ENCODE results near the gene DPP4. TPM values are rescaled to one million over a fixed set of nuclear protein-coding genes. Genes with fewer than 3 reads are reported as not detected.

Gene DPP4
- total and polyA plus RNA-seq, 2 experiments from 2014 or later = 0.09 TPM; not detected in 1

GRCh38 chr2:161994761-161995520 lies 79.1 kb downstream of the DPP4 start:
- no peak overlapping the region for H3K27ac ChIP-seq
- H3K4me3 ChIP-seq = no peak overlapping the region
- no peak for DNase-seq (ENCODE audit: low read depth in 1 of 2, low spot score in 1 of 2)
- TF ChIP-seq CTCF (IDR thresholded peaks at IDR 0.05; ENCODE audit: low read depth, low read length) = no peak
- H3K4me1 ChIP-seq (ENCODE audit: low read depth) = no peaks in the 10 kb centered on the region
- H3K27me3 ChIP-seq = no peaks in the 10 kb centered on the region
- no peaks in the 10 kb centered on the region for H3K9me3 ChIP-seq (ENCODE audit: low read depth)
- H3K36me3 ChIP-seq = no peaks in the 10 kb centered on the region

DNA sequence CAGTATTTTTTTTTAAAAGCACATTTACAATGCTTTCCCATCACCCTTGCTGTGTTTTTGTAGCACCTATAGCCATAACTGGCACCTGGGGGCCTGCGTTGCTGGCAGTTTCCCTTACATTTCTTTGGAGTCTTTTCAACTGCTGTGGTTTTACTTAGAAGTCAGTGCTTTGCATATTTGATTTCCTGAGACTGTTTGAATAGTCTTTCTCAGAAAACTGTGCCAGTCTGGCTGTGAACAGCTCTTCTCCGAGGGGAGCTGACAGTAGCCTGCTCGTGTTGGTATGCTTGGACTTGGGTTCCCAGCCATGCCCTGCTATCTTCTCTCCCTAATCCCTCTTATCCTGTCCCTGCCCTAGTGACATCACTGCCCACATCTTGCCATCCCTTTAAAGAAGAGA lies 81.5 kb downstream of the DPP4 start:
- Histone ChIP-seq H3K4me3 (no peak overlapping the region), H3K4me1 (ENCODE audit: low read depth) (no peaks in the 10 kb centered on the region), H3K9me3 (ENCODE audit: low read depth) (no peaks in the 10 kb centered on the region), H3K27me3 (no peaks in the 10 kb centered on the region), H3K27ac (no peak overlapping the region), H3K36me3 (no peaks in the 10 kb centered on the region)
- TF ChIP-seq CTCF (IDR thresholded peaks at IDR 0.05; ENCODE audit: low read depth, low read length) = no peak
- no peak for DNase-seq (ENCODE audit: low read depth in 1 of 2, low spot score in 1 of 2)

GRCh38 chr2:161991991-161992390 lies 82.0 kb downstream of the DPP4 start:
- H3K27me3 ChIP-seq = no peaks in the 10 kb centered on the region
- no peak overlapping the region for H3K4me3 ChIP-seq
- H3K4me1 ChIP-seq (ENCODE audit: low read depth) = no peaks in the 10 kb centered on the region
- no peak for TF ChIP-seq CTCF (IDR thresholded peaks at IDR 0.05; ENCODE audit: low read depth, low read length)
- no peaks in the 10 kb centered on the region for H3K9me3 ChIP-seq (ENCODE audit: low read depth)
- no peaks in the 10 kb centered on the region for H3K36me3 ChIP-seq
- no peak overlapping the region for H3K27ac ChIP-seq
- no peak for DNase-seq (ENCODE audit: low read depth in 1 of 2, low spot score in 1 of 2)

DNA sequence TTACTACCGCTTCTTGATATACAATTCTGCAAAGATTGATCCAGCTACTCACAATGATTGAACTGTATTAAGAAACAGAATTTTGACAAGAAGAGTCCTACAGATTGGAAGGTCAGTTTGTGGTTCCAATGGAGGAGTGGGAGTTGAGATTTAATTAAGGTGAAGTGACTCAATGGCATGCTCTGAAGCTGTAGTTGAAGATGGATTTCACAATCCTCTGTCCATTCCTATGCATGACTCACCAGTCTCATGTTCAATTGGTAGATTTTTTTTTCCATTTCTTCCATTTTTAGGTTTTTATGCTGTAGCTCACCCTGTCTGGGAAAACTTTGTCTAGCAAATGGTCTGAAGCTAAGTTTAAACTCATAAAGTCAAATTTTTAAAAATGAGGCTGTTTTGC lies 83.3 kb downstream of the DPP4 start:
- Histone ChIP-seq H3K4me3 (no peak overlapping the region), H3K4me1 (ENCODE audit: low read depth) (no peaks in the 10 kb centered on the region), H3K9me3 (ENCODE audit: low read depth) (no peaks in the 10 kb centered on the region), H3K36me3 (no peaks in the 10 kb centered on the region), H3K27ac (no peak overlapping the region), H3K27me3 (no peaks in the 10 kb centered on the region)
- DNase-seq (ENCODE audit: low read depth in 1 of 2, low spot score in 1 of 2) = peak in 1 of 2 donors; percentile 93
- TF ChIP-seq CTCF (IDR thresholded peaks at IDR 0.05; ENCODE audit: low read depth, low read length) = no peak

GRCh38 chr2:161990036-161990435 lies 84.0 kb downstream of the DPP4 start:
- H3K4me1 ChIP-seq (ENCODE audit: low read depth) = no peaks in the 10 kb centered on the region
- TF ChIP-seq CTCF (IDR thresholded peaks at IDR 0.05; ENCODE audit: low read depth, low read length) = no peak
- DNase-seq (ENCODE audit: low read depth in 1 of 2, low spot score in 1 of 2) = no peak
- H3K9me3 ChIP-seq (ENCODE audit: low read depth) = no peaks in the 10 kb centered on the region
- no peak overlapping the region for H3K27ac ChIP-seq
- no peak overlapping the region for H3K4me3 ChIP-seq
- H3K27me3 ChIP-seq = no peaks in the 10 kb centered on the region
- no peaks in the 10 kb centered on the region for H3K36me3 ChIP-seq
